ENCODE measurements around the gene AMER3.

Gene AMER3

GRCh38 chr2:130736487-130736886 lies 18.9 kb upstream of the AMER3 start:
- no peaks in the 10 kb centered on the region for H3K4me1 ChIP-seq (ENCODE audit: control extremely low read depth in 1 of 4, control insufficient read depth in 4 of 4, insufficient read depth in 4 of 4, low read length in 3 of 4)
- CTCF ChIA-PET: no interaction called here
- no peak overlapping the region for H3K27ac ChIP-seq (ENCODE audit: insufficient read depth in 1 of 2, low read depth in 1 of 2, low read length in 2 of 2, poor library complexity in 1 of 2, severe bottlenecking in 2 of 2)
- POLR2A ChIA-PET: no interaction called here
- DNase-seq: no peak
- H3K36me3 ChIP-seq (ENCODE audit: control insufficient read depth in 4 of 4, insufficient read depth in 4 of 4, low read length in 3 of 4): no peaks in the 10 kb centered on the region
- peaks cover 0 to 6% (median 0%) of the 10 kb centered on the region in 5 experiments for H3K9me3 ChIP-seq (ENCODE audit: control extremely low read depth in 1 of 5, control insufficient read depth in 4 of 5, insufficient read depth in 2 of 5, low read depth in 1 of 5, low read length in 4 of 5)
- peaks cover 0 to 12% (median 2%) of the 10 kb centered on the region in 5 experiments for H3K27me3 ChIP-seq (replicated peaks in 2 of 5; ENCODE audit: control insufficient read depth in 4 of 5, insufficient read depth in 5 of 5, low read length in 4 of 5)
- H3K4me3 ChIP-seq (ENCODE audit: control insufficient read depth in 1 of 7, extremely low read depth in 1 of 7, insufficient read depth in 4 of 7, low read depth in 2 of 7, low read length in 6 of 7): no peak overlapping the region
- 67% methylated on average over 1 of the region's 6 CpGs for WGBS (ENCODE audit: insufficient coverage)

GRCh38 chr2:130737592-130737991 lies 17.7 kb upstream of the AMER3 start:
- DNase-seq: no peak
- no peaks in the 10 kb centered on the region for H3K36me3 ChIP-seq (ENCODE audit: control insufficient read depth in 4 of 4, insufficient read depth in 4 of 4, low read length in 3 of 4)
- ChIA-PET POLR2A (no interaction called here), CTCF (no interaction called here)
- 93% methylated on average over 13 of the region's 14 CpGs for WGBS (ENCODE audit: insufficient coverage)
- no peak overlapping the region for H3K27ac ChIP-seq (ENCODE audit: insufficient read depth in 1 of 2, low read depth in 1 of 2, low read length in 2 of 2, poor library complexity in 1 of 2, severe bottlenecking in 2 of 2)
- H3K4me3 ChIP-seq (ENCODE audit: control insufficient read depth in 1 of 7, extremely low read depth in 1 of 7, insufficient read depth in 4 of 7, low read depth in 2 of 7, low read length in 6 of 7): no peak overlapping the region
- peaks cover 0 to 17% (median 2%) of the 10 kb centered on the region in 5 experiments for H3K27me3 ChIP-seq (replicated peaks in 2 of 5; ENCODE audit: control insufficient read depth in 4 of 5, insufficient read depth in 5 of 5, low read length in 4 of 5)
- peaks cover 0 to 6% (median 0%) of the 10 kb centered on the region in 5 experiments for H3K9me3 ChIP-seq (ENCODE audit: control extremely low read depth in 1 of 5, control insufficient read depth in 4 of 5, insufficient read depth in 2 of 5, low read depth in 1 of 5, low read length in 4 of 5)
- no peaks in the 10 kb centered on the region for H3K4me1 ChIP-seq (ENCODE audit: control extremely low read depth in 1 of 4, control insufficient read depth in 4 of 4, insufficient read depth in 4 of 4, low read length in 3 of 4)

DNA sequence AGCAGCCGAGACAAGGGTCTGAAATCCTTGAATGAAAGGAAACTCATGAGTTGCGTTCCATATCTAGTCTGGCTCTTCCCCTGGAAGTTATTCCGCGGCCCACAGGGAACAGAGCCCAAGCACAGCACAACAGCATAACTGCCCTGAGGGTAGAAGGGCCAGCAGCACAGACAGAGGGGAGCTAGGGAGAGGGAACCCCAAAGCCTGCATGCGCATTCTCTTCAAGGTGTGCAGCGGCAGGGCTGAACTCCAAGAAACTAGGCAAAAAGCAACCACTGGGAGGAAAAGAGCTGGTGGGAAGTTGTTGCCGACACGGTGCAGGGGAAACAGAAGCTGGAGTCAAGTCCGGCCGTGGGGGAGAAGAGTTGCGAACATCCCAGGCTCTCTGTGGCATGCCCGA lies 14.7 kb upstream of the AMER3 start:
- WGBS (ENCODE audit: insufficient coverage): 77% methylated on average over 12 of the region's 12 CpGs
- no peaks in the 10 kb centered on the region for H3K36me3 ChIP-seq (ENCODE audit: control insufficient read depth in 4 of 4, insufficient read depth in 4 of 4, low read length in 3 of 4)
- no peak for DNase-seq
- no peak overlapping the region for H3K4me3 ChIP-seq (ENCODE audit: control insufficient read depth in 1 of 7, extremely low read depth in 1 of 7, insufficient read depth in 4 of 7, low read depth in 2 of 7, low read length in 6 of 7)
- POLR2A ChIA-PET: no interaction called here
- peaks cover 0 to 5% (median 0%) of the 10 kb centered on the region in 5 experiments for H3K9me3 ChIP-seq (ENCODE audit: control extremely low read depth in 1 of 5, control insufficient read depth in 4 of 5, insufficient read depth in 2 of 5, low read depth in 1 of 5, low read length in 4 of 5)
- no peak overlapping the region for H3K27ac ChIP-seq (ENCODE audit: insufficient read depth in 1 of 2, low read depth in 1 of 2, low read length in 2 of 2, poor library complexity in 1 of 2, severe bottlenecking in 2 of 2)
- CTCF ChIA-PET: no interaction called here
- no peaks in the 10 kb centered on the region for H3K4me1 ChIP-seq (ENCODE audit: control extremely low read depth in 1 of 4, control insufficient read depth in 4 of 4, insufficient read depth in 4 of 4, low read length in 3 of 4)
- H3K27me3 ChIP-seq (replicated peaks in 2 of 5; ENCODE audit: control insufficient read depth in 4 of 5, insufficient read depth in 5 of 5, low read length in 4 of 5): peaks cover 0 to 41% (median 6%) of the 10 kb centered on the region in 5 experiments

- CTCF ChIA-PET: no interaction called here
- H3K27me3 ChIP-seq (replicated peaks in 2 of 5; ENCODE audit: control insufficient read depth in 4 of 5, insufficient read depth in 5 of 5, low read length in 4 of 5): peaks cover 0 to 41% (median 9%) of the 10 kb centered on the region in 5 experiments
- no peak overlapping the region for H3K27ac ChIP-seq (ENCODE audit: insufficient read depth in 1 of 2, low read depth in 1 of 2, low read length in 2 of 2, poor library complexity in 1 of 2, severe bottlenecking in 2 of 2)
- no peak overlapping the region for H3K4me3 ChIP-seq (ENCODE audit: control insufficient read depth in 1 of 7, extremely low read depth in 1 of 7, insufficient read depth in 4 of 7, low read depth in 2 of 7, low read length in 6 of 7)
- POLR2A ChIA-PET: no interaction called here
- no peaks in the 10 kb centered on the region for H3K4me1 ChIP-seq (ENCODE audit: control extremely low read depth in 1 of 4, control insufficient read depth in 4 of 4, insufficient read depth in 4 of 4, low read length in 3 of 4)
- no peak for DNase-seq
- H3K9me3 ChIP-seq (ENCODE audit: control extremely low read depth in 1 of 5, control insufficient read depth in 4 of 5, insufficient read depth in 2 of 5, low read depth in 1 of 5, low read length in 4 of 5): peaks cover 0 to 5% (median 0%) of the 10 kb centered on the region in 5 experiments
- 79% methylated on average over 8 of the region's 8 CpGs for WGBS (ENCODE audit: insufficient coverage)
- H3K36me3 ChIP-seq (ENCODE audit: control insufficient read depth in 4 of 4, insufficient read depth in 4 of 4, low read length in 3 of 4): no peaks in the 10 kb centered on the region
Measured at GRCh38 chr2:130743278-130743677, 12.1 kb upstream of the AMER3 start.

- ChIA-PET POLR2A (no interaction called here), CTCF (no interaction called here)
- 33% methylated on average over 15 of the region's 20 CpGs for WGBS (ENCODE audit: insufficient coverage)
- Histone ChIP-seq H3K4me1 (ENCODE audit: control extremely low read depth in 1 of 4, control insufficient read depth in 4 of 4, insufficient read depth in 4 of 4, low read length in 3 of 4) (no peaks in the 10 kb centered on the region), H3K4me3 (ENCODE audit: control insufficient read depth in 1 of 7, extremely low read depth in 1 of 7, insufficient read depth in 4 of 7, low read depth in 2 of 7, low read length in 6 of 7) (no peak overlapping the region), H3K36me3 (ENCODE audit: control insufficient read depth in 4 of 4, insufficient read depth in 4 of 4, low read length in 3 of 4) (no peaks in the 10 kb centered on the region), H3K27me3 (replicated peaks in 2 of 5; ENCODE audit: control insufficient read depth in 4 of 5, insufficient read depth in 5 of 5, low read length in 4 of 5) (peaks cover 0 to 45% (median 9%) of the 10 kb centered on the region in 5 experiments), H3K9me3 (ENCODE audit: control extremely low read depth in 1 of 5, control insufficient read depth in 4 of 5, insufficient read depth in 2 of 5, low read depth in 1 of 5, low read length in 4 of 5) (peaks cover 0 to 5% (median 0%) of the 10 kb centered on the region in 5 experiments), H3K27ac (ENCODE audit: insufficient read depth in 1 of 2, low read depth in 1 of 2, low read length in 2 of 2, poor library complexity in 1 of 2, severe bottlenecking in 2 of 2) (no peak overlapping the region)
- DNase-seq: no peak
Measured at GRCh38 chr2:130744287-130745117, 10.8 kb upstream of the AMER3 start.

GRCh38 chr2:130749078-130749477 lies 6.3 kb upstream of the AMER3 start:
- CTCF ChIA-PET: no interaction called here
- Histone ChIP-seq H3K27me3 (replicated peaks in 2 of 5; ENCODE audit: control insufficient read depth in 4 of 5, insufficient read depth in 5 of 5, low read length in 4 of 5) (peaks cover 2 to 40% (median 3%) of the 10 kb centered on the region in 5 experiments), H3K36me3 (ENCODE audit: control insufficient read depth in 4 of 4, insufficient read depth in 4 of 4, low read length in 3 of 4) (no peaks in the 10 kb centered on the region), H3K9me3 (ENCODE audit: control extremely low read depth in 1 of 5, control insufficient read depth in 4 of 5, insufficient read depth in 2 of 5, low read depth in 1 of 5, low read length in 4 of 5) (peaks cover 0 to 5% (median 0%) of the 10 kb centered on the region in 5 experiments), H3K4me1 (ENCODE audit: control extremely low read depth in 1 of 4, control insufficient read depth in 4 of 4, insufficient read depth in 4 of 4, low read length in 3 of 4) (no peaks in the 10 kb centered on the region), H3K4me3 (ENCODE audit: control insufficient read depth in 1 of 7, extremely low read depth in 1 of 7, insufficient read depth in 4 of 7, low read depth in 2 of 7, low read length in 6 of 7) (no peak overlapping the region), H3K27ac (ENCODE audit: insufficient read depth in 1 of 2, low read depth in 1 of 2, low read length in 2 of 2, poor library complexity in 1 of 2, severe bottlenecking in 2 of 2) (no peak overlapping the region)
- WGBS (ENCODE audit: insufficient coverage): 91% methylated on average over 8 of the region's 9 CpGs
- POLR2A ChIA-PET: no interaction called here
- DNase-seq: no peak

- no peak overlapping the region for H3K4me3 ChIP-seq (ENCODE audit: control insufficient read depth in 1 of 7, extremely low read depth in 1 of 7, insufficient read depth in 4 of 7, low read depth in 2 of 7, low read length in 6 of 7)
- ChIA-PET CTCF (no interaction called here), POLR2A (no interaction called here)
- H3K27ac ChIP-seq (ENCODE audit: insufficient read depth in 1 of 2, low read depth in 1 of 2, low read length in 2 of 2, poor library complexity in 1 of 2, severe bottlenecking in 2 of 2): no peak overlapping the region
- peaks cover 3 to 41% (median 6%) of the 10 kb centered on the region in 5 experiments for H3K27me3 ChIP-seq (replicated peaks in 2 of 5; ENCODE audit: control insufficient read depth in 4 of 5, insufficient read depth in 5 of 5, low read length in 4 of 5)
- H3K4me1 ChIP-seq (ENCODE audit: control extremely low read depth in 1 of 4, control insufficient read depth in 4 of 4, insufficient read depth in 4 of 4, low read length in 3 of 4): no peaks in the 10 kb centered on the region
- DNase-seq: no peak
- WGBS (ENCODE audit: insufficient coverage): 95% methylated on average over 5 of the region's 6 CpGs
- H3K36me3 ChIP-seq (ENCODE audit: control insufficient read depth in 4 of 4, insufficient read depth in 4 of 4, low read length in 3 of 4): no peaks in the 10 kb centered on the region
- H3K9me3 ChIP-seq (ENCODE audit: control extremely low read depth in 1 of 5, control insufficient read depth in 4 of 5, insufficient read depth in 2 of 5, low read depth in 1 of 5, low read length in 4 of 5): peaks cover 0 to 2% (median 0%) of the 10 kb centered on the region in 5 experiments
Measured at GRCh38 chr2:130749641-130750040, 5.7 kb upstream of the AMER3 start.

Data from common myeloid progenitor, CD34-positive (primary cell).